ENCODE results near the gene RUBCN.
A peak's percentile ranks its signal among the peaks of the same experiment; 100 is the strongest.

The RUBCN gene

GRCh38 chr3:197756704-197757103 is 20.0 kb upstream of the RUBCN start:
- TF ChIP-seq, protein P1, sequence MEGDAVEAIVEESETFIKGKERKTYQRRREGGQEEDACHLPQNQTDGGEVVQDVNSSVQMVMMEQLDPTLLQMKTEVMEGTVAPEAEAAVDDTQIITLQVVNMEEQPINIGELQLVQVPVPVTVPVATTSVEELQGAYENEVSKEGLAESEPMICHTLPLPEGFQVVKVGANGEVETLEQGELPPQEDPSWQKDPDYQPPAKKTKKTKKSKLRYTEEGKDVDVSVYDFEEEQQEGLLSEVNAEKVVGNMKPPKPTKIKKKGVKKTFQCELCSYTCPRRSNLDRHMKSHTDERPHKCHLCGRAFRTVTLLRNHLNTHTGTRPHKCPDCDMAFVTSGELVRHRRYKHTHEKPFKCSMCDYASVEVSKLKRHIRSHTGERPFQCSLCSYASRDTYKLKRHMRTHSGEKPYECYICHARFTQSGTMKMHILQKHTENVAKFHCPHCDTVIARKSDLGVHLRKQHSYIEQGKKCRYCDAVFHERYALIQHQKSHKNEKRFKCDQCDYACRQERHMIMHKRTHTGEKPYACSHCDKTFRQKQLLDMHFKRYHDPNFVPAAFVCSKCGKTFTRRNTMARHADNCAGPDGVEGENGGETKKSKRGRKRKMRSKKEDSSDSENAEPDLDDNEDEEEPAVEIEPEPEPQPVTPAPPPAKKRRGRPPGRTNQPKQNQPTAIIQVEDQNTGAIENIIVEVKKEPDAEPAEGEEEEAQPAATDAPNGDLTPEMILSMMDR (IDR thresholded peaks at IDR 0.05; ENCODE audit: borderline replicate concordance, control extremely low read depth, extremely low read depth, insufficient read depth, missing control alignments) = no peak
- no peak for DNase-seq (ENCODE audit: low spot score)
- in situ Hi-C loops (cut with MboI; ENCODE audit: low sequenced_read_pairs, unreplicated experiment) = no loop called here

- TF ChIP-seq, protein P1 (IDR thresholded peaks at IDR 0.05; ENCODE audit: borderline replicate concordance, control extremely low read depth, extremely low read depth, insufficient read depth, missing control alignments) = no peak
- in situ Hi-C loops (cut with MboI; ENCODE audit: low sequenced_read_pairs, unreplicated experiment) = no loop called here
- no peak for DNase-seq (ENCODE audit: low spot score)
Measured at GRCh38 chr3:197753263-197753662, 16.6 kb upstream of the RUBCN start.

- TF ChIP-seq, protein P1 (IDR thresholded peaks at IDR 0.05; ENCODE audit: borderline replicate concordance, control extremely low read depth, extremely low read depth, insufficient read depth, missing control alignments) = no peak
- no peak for DNase-seq (ENCODE audit: low spot score)
- in situ Hi-C loops (cut with MboI; ENCODE audit: low sequenced_read_pairs, unreplicated experiment) = no loop called here
Measured at GRCh38 chr3:197752107-197752506, 15.4 kb upstream of the RUBCN start.

GRCh38 chr3:197750858-197751737 is 14.4 kb upstream of the RUBCN start:
- TF ChIP-seq, protein P1 (IDR thresholded peaks at IDR 0.05; ENCODE audit: borderline replicate concordance, control extremely low read depth, extremely low read depth, insufficient read depth, missing control alignments) = no peak
- peak; percentile 38 for DNase-seq (ENCODE audit: low spot score)
- in situ Hi-C loops (cut with MboI; ENCODE audit: low sequenced_read_pairs, unreplicated experiment) = no loop called here

GRCh38 chr3:197750396-197750831 is 13.7 kb upstream of the RUBCN start:
- TF ChIP-seq, protein P1 (IDR thresholded peaks at IDR 0.05; ENCODE audit: borderline replicate concordance, control extremely low read depth, extremely low read depth, insufficient read depth, missing control alignments) = no peak
- DNase-seq (ENCODE audit: low spot score) = peak; percentile 83

DNA sequence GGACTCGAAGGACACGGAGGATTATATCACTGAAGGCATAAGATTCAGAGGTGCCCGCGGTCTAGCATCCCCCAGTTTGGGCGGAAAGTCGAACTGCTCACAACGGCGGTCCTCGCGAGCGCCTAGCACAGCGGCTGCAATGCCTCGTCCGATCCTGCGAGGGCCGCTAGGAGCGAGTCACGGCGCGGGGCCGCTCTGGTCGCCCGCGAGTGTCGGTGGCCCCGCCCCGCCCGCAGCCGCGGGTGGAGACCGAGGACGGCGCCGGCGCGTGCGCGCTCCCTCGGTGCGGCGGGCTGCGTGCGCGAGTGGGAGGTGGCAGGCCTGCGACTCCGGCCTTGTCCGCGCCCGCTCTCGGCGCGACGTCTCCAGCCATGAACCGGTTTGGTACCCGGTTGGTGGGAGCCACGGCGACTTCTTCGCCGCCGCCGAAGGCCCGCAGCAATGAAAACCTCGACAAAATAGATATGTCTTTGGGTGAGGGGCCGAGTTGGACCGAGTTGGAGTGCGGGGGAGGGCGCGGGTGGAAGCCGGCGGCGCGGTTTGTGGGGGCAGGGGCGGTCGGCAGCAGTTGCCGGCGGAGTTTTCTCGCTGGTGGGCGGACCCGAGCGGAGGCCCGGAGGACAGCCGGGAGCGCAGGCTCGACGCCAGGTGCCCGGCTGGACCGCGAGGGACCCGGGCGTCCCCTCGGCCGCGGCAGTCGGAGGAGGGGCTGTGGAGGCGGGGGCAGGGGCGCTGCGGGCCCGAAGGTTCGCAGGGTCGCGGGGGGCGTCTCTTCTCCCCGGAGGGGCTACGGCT is 13.1 kb upstream of the RUBCN start, which contains the start of gene FYTTD1:
TSS of gene FYTTD1 (plus strand) at position 283 of the 795 bp plus-strand sequence. CDS start at position 372, 89 bp downstream.
- TF ChIP-seq, protein P1 (IDR thresholded peaks at IDR 0.05; ENCODE audit: borderline replicate concordance, control extremely low read depth, extremely low read depth, insufficient read depth, missing control alignments) = peak; percentile 74
- DNase-seq (ENCODE audit: low spot score) = peak; percentile 93
- in situ Hi-C loops (cut with MboI; ENCODE audit: low sequenced_read_pairs, unreplicated experiment) = no loop called here

More at GRCh38 chr3:197750396-197750831, 13.7 kb upstream of the RUBCN start:
- in situ Hi-C loops (cut with MboI; ENCODE audit: low sequenced_read_pairs, unreplicated experiment) = no loop called here
